Fibroblast of lung (primary cell): Measurements from ENCODE around the gene CTXN2. TPM values are rescaled to one million over a fixed set of nuclear protein-coding genes. Genes with fewer than 3 reads are reported as not detected.

ENCODE experiments used
- DNase-seq, 2 donors: peaks; one replicate each; pipeline versions ENCODE4 v3.0.0 to v3.0.0-alpha.2; 2010; ENCODE audit warnings: low read depth in 2 of 2
- H2AFZ ChIP-seq: 2 replicates; pipeline ENCODE4 v1.5.1; 2012; ENCODE audit warnings: low read length, control low read depth, inconsistent platforms
- H3K27ac ChIP-seq: 2 replicates; pipeline ENCODE4 v1.5.1; 2011; ENCODE audit warnings: low read length, control low read depth; ENCODE audit not compliant: insufficient read depth
- H3K27me3 ChIP-seq: 2 replicates; pipeline ENCODE4 v1.5.1; 2011; ENCODE audit warnings: mild to moderate bottlenecking, low read length; ENCODE audit not compliant: control insufficient read depth, insufficient read depth
- H3K36me3 ChIP-seq: 2 replicates; pipeline ENCODE4 v1.5.1; 2011; ENCODE audit warnings: low read length; ENCODE audit not compliant: control insufficient read depth, insufficient read depth
- H3K4me1 ChIP-seq: 2 replicates; pipeline ENCODE4 v1.5.1; 2011; ENCODE audit warnings: low read length; ENCODE audit not compliant: control insufficient read depth, insufficient read depth; ENCODE audit errors: extremely low read depth
- H3K4me2 ChIP-seq: 2 replicates; pipeline ENCODE4 v1.5.1; 2011; ENCODE audit warnings: low read length, control low read depth; ENCODE audit not compliant: insufficient read depth; ENCODE audit errors: extremely low read depth
- H3K4me3 ChIP-seq, 4 experiments: fragments of 200-600 bp in 1 of 4; sonication (generic) in 1 of 4; replicated peaks in 1 of 4; 2 replicates each; pipeline ENCODE4 v1.5.1; 2011 to 2016; ENCODE audit warnings: low read length in 4 of 4, low read depth in 3 of 4, mild to moderate bottlenecking in 3 of 4, control low read depth in 2 of 4, inconsistent platforms in 1 of 4, mixed read lengths in 1 of 4; ENCODE audit not compliant: insufficient read depth in 1 of 4; ENCODE audit errors: control extremely low read depth in 1 of 4
- H3K79me2 ChIP-seq: 2 replicates; pipeline ENCODE4 v1.5.1; 2012; ENCODE audit warnings: mild to moderate bottlenecking, low read length, inconsistent platforms; ENCODE audit not compliant: control insufficient read depth, insufficient read depth
- H3K9ac ChIP-seq: 2 replicates; pipeline ENCODE4 v1.5.1; 2011; ENCODE audit warnings: mild to moderate bottlenecking, low read length, control low read depth; ENCODE audit not compliant: insufficient read depth
- H3K9me3 ChIP-seq: 2 replicates; pipeline ENCODE4 v1.5.1; 2012; ENCODE audit warnings: low read depth, low read length; ENCODE audit not compliant: control insufficient read depth, insufficient read depth
- H4K20me1 ChIP-seq: 2 replicates; pipeline ENCODE4 v1.5.1; 2011; ENCODE audit warnings: low read length; ENCODE audit not compliant: control insufficient read depth, insufficient read depth; ENCODE audit errors: extremely low read depth
- CTCF ChIP-seq, 2 donors: IDR thresholded peaks in 1 of 2; conservative IDR thresholded peaks in 1 of 2; 1 replicate in 1 of 2; 2 replicates in 1 of 2; pipeline ENCODE4 v1.5.1; 2011 to 2012; ENCODE audit warnings: low read length in 2 of 2, control low read depth in 1 of 2, inconsistent platforms in 1 of 2, low read depth in 1 of 2, mild to moderate bottlenecking in 1 of 2
- EZH2 ChIP-seq: IDR thresholded peaks from 2 replicates; pipeline ENCODE4 v1.5.1; 2012; ENCODE audit warnings: low read length, control low read depth, mild to moderate bottlenecking; ENCODE audit errors: missing control alignments
- polyA plus RNA-seq, 2 donors: library from polyadenylated mRNA; depleted of rRNA in 1 of 2; stranded (reverse) in 1 of 2; unstranded in 1 of 2; fragments of >200 nt; gene quantifications; 2 replicates each; pipeline ENCODE4 v1.2.1, GENCODE V29; 2011 to 2012; ENCODE audit warnings: missing spikeins in 1 of 2
- total RNA-seq: library from RNA; depleted of rRNA; stranded (reverse); fragments of >200 nt; gene quantifications from 2 replicates; pipeline ENCODE4 v1.2.1, GENCODE V29; 2014

CTXN2 gene
- total and polyA plus RNA-seq, 2 donors (not counting 1 experiment from before 2014, with no cell fraction given): not detected

- no peaks in the 10 kb centered on the region for H3K79me2 ChIP-seq
- no peak overlapping the region for H3K27ac ChIP-seq
- no peaks in the 10 kb centered on the region for H4K20me1 ChIP-seq
- no peaks in the 10 kb centered on the region for H3K4me1 ChIP-seq
- H3K4me2 ChIP-seq: no peak overlapping the region
- H2AFZ ChIP-seq: no peak overlapping the region
- H3K9ac ChIP-seq: no peak overlapping the region
- no peaks in the 10 kb centered on the region for H3K27me3 ChIP-seq
- no peaks in the 10 kb centered on the region for H3K36me3 ChIP-seq
- no peak overlapping the region for H3K4me3 ChIP-seq
- H3K9me3 ChIP-seq: no peaks in the 10 kb centered on the region
- TF ChIP-seq EZH2 (no peak), CTCF (conservative IDR thresholded peaks at IDR 0.05 in 1 of 2, IDR thresholded peaks at IDR 0.05 in 1 of 2; ENCODE audit: low read depth in 1 of 2, low read length in 2 of 2) (no peak)
- DNase-seq: no peak
These were observed 34.3 kb downstream of the CTXN2 start for GRCh38 chr15:48225771-48226170.

DNA sequence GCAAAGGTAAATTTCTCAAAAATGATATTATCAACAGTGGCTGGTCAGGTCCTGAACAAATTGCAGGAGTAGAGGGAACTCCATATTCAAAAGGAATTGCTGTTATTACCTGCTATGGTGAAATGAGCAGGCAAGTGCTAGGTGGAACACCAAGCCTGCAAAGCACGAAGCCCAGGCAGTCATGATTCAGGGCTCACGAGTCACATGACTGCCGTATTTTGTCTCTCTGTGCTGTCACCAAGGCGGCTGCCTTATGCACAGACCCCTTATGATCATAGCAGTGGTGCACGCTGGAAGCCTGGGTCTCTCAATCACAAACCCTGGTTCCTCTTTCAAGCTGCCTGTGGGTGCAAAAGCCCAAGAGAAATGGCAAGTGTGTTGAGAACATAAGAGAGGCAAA lies 39.0 kb downstream of the CTXN2 start:
- Histone ChIP-seq H3K4me3 (no peak overlapping the region), H4K20me1 (no peaks in the 10 kb centered on the region), H2AFZ (no peak overlapping the region), H3K27me3 (no peaks in the 10 kb centered on the region), H3K4me1 (no peaks in the 10 kb centered on the region), H3K27ac (no peak overlapping the region), H3K9ac (no peak overlapping the region), H3K79me2 (no peaks in the 10 kb centered on the region), H3K36me3 (no peaks in the 10 kb centered on the region), H3K4me2 (no peak overlapping the region), H3K9me3 (no peaks in the 10 kb centered on the region)
- no peak for DNase-seq
- no peak for TF ChIP-seq EZH2
- no peak for TF ChIP-seq CTCF (conservative IDR thresholded peaks at IDR 0.05 in 1 of 2, IDR thresholded peaks at IDR 0.05 in 1 of 2; ENCODE audit: low read depth in 1 of 2, low read length in 2 of 2)

- no peak overlapping the region for H3K27ac ChIP-seq
- H3K4me3 ChIP-seq: no peak overlapping the region
- H3K27me3 ChIP-seq: no peaks in the 10 kb centered on the region
- no peak overlapping the region for H2AFZ ChIP-seq
- no peaks in the 10 kb centered on the region for H3K36me3 ChIP-seq
- H3K9ac ChIP-seq: no peak overlapping the region
- no peaks in the 10 kb centered on the region for H4K20me1 ChIP-seq
- no peaks in the 10 kb centered on the region for H3K79me2 ChIP-seq
- DNase-seq: no peak
- H3K4me1 ChIP-seq: no peaks in the 10 kb centered on the region
- no peak overlapping the region for H3K4me2 ChIP-seq
- TF ChIP-seq CTCF (conservative IDR thresholded peaks at IDR 0.05 in 1 of 2, IDR thresholded peaks at IDR 0.05 in 1 of 2; ENCODE audit: low read depth in 1 of 2, low read length in 2 of 2) (no peak), EZH2 (no peak)
- no peaks in the 10 kb centered on the region for H3K9me3 ChIP-seq
These were observed 41.8 kb downstream of the CTXN2 start for GRCh38 chr15:48233246-48233645.
